A673 (cell line): ENCODE results near the gene GPSM1. TPM values are rescaled to one million over a fixed set of nuclear protein-coding genes. Genes with fewer than 3 reads are reported as not detected.

Experiments used
- BruUV-seq: library from RNA; stranded (reverse); fragments of 400-500 nt; replicated peaks from 2 replicates; lab custom pipeline; 2021; lab: Mats Ljungman, UMichigan
- CTCF ChIA-PET: fragments of 300-600 bp; sonication (Branson Sonifier 250); formaldehyde crosslinking; loops from one replicate; lab custom pipeline; 2022; ENCODE audit warnings: antibody characterized with exemption; lab: Charles Lee
- POLR2A ChIA-PET: fragments of 300-600 bp; sonication (Branson Sonifier 250); formaldehyde crosslinking; loops from one replicate; lab custom pipeline; 2022; ENCODE audit warnings: antibody characterized with exemption; ENCODE audit not compliant: low non-redundant PET; lab: Charles Lee
- DNase-seq: peaks from one replicate; pipeline ENCODE4 v3.0.0-alpha.2; 2015; ENCODE audit warnings: low spot score
- H3K27ac ChIP-seq: fragments of 200-600 bp; sonication (generic); 2 replicates; pipeline ENCODE4 v1.5.1; 2016; ENCODE audit warnings: mixed run types, low read depth, mild to moderate bottlenecking, mixed read lengths, antibody characterized with exemption, low read length; ENCODE audit not compliant: poor library complexity, severe bottlenecking
- H3K27me3 ChIP-seq: fragments of 200-600 bp; sonication (generic); replicated peaks from 2 replicates; pipeline ENCODE4 v1.6.1; 2017; ENCODE audit warnings: mixed run types, low read depth, mild to moderate bottlenecking, mixed read lengths, antibody characterized with exemption, low read length; ENCODE audit not compliant: insufficient read depth, poor library complexity
- H3K36me3 ChIP-seq: fragments of 200-600 bp; sonication (generic); 2 replicates; pipeline ENCODE4 v1.6.1; 2016; ENCODE audit warnings: mixed run types, mild to moderate bottlenecking, mixed read lengths, antibody characterized with exemption, low read length; ENCODE audit not compliant: insufficient read depth, poor library complexity, severe bottlenecking
- H3K4me1 ChIP-seq: fragments of 200-600 bp; sonication (generic); 2 replicates; pipeline ENCODE4 v1.6.1; 2017; ENCODE audit warnings: mixed run types, mild to moderate bottlenecking, mixed read lengths, antibody characterized with exemption, low read length; ENCODE audit not compliant: insufficient read depth, poor library complexity, severe bottlenecking
- H3K4me3 ChIP-seq: fragments of 200-600 bp; sonication (generic); 2 replicates; pipeline ENCODE4 v1.5.1; 2016; ENCODE audit warnings: low read depth, mixed run types, mild to moderate bottlenecking, mixed read lengths, low read length; ENCODE audit not compliant: poor library complexity, severe bottlenecking
- H3K9me3 ChIP-seq: fragments of 200-600 bp; sonication (generic); 2 replicates; pipeline ENCODE4 v1.6.1; 2016; ENCODE audit warnings: mixed run types, low read depth, mild to moderate bottlenecking, mixed read lengths, antibody characterized with exemption, low read length; ENCODE audit not compliant: poor library complexity, severe bottlenecking
- EZH2 ChIP-seq: fragments of 200-600 bp; sonication (generic); IDR thresholded peaks from 2 replicates; pipeline ENCODE4 v1.6.1; 2017; ENCODE audit warnings: borderline replicate concordance, low read depth, mild to moderate bottlenecking, mixed read lengths, antibody characterized with exemption, low read length; ENCODE audit not compliant: poor library complexity, severe bottlenecking
- intact Hi-C: fragments of 100-400 bp; cut with micrococcal nuclease; formaldehyde crosslinking; loops from one replicate; pipeline ENCODE4 v1.10.0; 2022; ENCODE audit not compliant: unreplicated experiment
- total RNA-seq: library from RNA; stranded (reverse); gene quantifications from 2 replicates; pipeline ENCODE4 v1.2.3, GENCODE V29; 2021
- TF ChIP-seq, protein P1 (sequence below): fragments of 300-800, 200-600 bp; sonication (generic); conservative IDR thresholded peaks from 2 replicates; pipeline ENCODE4 v1.5.1; 2017; ENCODE audit warnings: low read depth, mild to moderate bottlenecking, antibody characterized with exemption, low read length, moderate library complexity, mixed read lengths

Gene GPSM1
- total RNA-seq, 1 experiment from 2014 or later, result 36.4 TPM

DNA sequence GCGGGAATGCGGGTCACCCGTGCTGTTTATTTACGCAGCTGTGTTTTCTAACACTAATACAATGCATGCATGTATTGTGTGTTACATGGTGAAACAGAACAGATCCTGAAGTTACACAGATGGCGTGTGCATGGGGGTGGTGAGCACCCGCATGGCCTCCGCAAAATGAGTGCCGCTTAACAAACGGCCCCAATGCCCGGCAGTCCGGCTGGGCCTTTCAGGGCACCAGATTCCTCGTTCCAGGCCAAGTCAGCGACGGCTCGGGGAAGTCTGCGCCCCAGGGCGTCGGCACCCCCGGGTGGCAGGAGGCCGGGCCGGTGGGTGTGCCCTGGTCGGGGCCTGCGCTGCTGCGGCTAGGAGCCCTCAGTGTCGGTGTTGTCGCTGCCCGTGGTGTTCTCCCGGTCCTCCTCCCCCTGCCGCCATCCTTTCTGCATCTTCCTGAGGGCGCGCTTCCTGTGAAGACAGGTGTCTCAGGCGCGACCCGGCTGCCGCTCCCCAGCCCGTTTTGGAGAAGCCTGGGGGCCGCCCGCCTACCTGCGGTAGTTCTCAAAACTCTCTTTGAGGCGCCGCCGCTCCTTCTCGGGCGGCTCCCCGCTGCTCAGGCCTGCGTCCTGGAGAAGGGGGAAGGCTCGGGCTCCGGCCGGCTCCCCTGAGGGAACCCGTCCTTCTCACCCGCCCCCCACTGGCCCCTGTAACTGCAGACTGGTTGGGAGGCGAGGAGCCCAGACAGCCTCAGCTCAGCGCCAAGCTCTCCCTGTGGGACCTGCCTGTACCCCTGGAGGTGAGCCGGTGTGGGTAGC is 36.8 kb downstream of the GPSM1 start:
- intact Hi-C loops, result no loop called here
- ChIA-PET CTCF (interaction anchor here (1.3 kb wide), 1 partner anchor 52 kb away, joined by 3 read pairs; no protein-coding TSS in a partner anchor), POLR2A (no interaction called here)
- no peak for DNase-seq
- H3K9me3 ChIP-seq, result no peaks in the 10 kb centered on the region
- H3K27ac ChIP-seq, result no peak overlapping the region
- peaks cover 5% of the 10 kb centered on the region for H3K4me1 ChIP-seq
- TF ChIP-seq, protein P1, sequence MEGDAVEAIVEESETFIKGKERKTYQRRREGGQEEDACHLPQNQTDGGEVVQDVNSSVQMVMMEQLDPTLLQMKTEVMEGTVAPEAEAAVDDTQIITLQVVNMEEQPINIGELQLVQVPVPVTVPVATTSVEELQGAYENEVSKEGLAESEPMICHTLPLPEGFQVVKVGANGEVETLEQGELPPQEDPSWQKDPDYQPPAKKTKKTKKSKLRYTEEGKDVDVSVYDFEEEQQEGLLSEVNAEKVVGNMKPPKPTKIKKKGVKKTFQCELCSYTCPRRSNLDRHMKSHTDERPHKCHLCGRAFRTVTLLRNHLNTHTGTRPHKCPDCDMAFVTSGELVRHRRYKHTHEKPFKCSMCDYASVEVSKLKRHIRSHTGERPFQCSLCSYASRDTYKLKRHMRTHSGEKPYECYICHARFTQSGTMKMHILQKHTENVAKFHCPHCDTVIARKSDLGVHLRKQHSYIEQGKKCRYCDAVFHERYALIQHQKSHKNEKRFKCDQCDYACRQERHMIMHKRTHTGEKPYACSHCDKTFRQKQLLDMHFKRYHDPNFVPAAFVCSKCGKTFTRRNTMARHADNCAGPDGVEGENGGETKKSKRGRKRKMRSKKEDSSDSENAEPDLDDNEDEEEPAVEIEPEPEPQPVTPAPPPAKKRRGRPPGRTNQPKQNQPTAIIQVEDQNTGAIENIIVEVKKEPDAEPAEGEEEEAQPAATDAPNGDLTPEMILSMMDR, result no peak
- TF ChIP-seq EZH2, result no peak
- TSS peak; percentile 44 for BruUV-seq
- H3K4me3 ChIP-seq, result peak overlapping the region; percentile 97
- H3K27me3 ChIP-seq, result no peaks in the 10 kb centered on the region
- no peaks in the 10 kb centered on the region for H3K36me3 ChIP-seq

DNA sequence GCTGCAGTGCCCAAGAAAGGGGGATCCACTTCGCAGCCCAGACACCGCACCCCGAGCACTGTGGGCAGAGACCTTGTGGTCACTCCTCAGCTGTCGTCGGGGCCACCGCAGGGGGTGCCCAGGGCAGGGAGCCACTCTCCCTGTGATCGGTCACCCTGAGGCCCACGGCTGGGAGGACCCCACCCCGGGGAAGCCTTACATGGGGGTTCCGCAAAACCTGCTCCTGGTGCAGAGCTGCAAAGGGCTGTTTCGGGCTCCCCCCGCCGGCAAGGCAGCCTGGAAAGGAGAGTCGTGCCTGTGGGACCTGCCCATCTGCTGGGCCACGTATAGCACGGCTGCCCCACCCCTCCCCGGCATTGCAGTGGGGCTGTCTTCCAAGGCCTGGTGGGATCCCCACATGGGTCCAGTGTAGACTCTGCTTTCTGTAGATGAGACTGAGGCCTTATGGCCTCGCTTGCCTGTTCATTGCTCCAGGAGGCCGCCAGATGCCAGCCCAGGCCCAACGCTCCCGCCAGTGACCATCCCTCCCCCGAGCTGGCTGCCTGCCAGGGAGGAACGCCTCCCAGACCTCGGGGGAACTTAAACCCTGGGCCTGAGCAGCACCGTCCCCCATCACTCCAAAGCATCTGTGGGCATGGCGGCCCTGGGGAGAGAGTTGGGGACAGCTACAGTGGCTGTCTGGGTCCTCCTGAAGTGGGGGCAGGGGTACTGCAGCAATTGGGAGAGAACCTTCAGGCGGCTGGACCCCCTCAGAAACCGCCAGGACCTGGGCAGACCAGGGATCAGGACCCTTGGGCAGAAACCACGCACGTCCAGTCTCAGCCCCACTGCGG is 37.8 kb downstream of the GPSM1 start:
- H3K9me3 ChIP-seq, result no peaks in the 10 kb centered on the region
- peaks cover 5% of the 10 kb centered on the region for H3K4me1 ChIP-seq
- ChIA-PET CTCF (no interaction called here), POLR2A (no interaction called here)
- H3K4me3 ChIP-seq, result no peak overlapping the region
- no peak for TF ChIP-seq EZH2
- TF ChIP-seq, protein P1, result no peak
- DNase-seq, result no peak
- intact Hi-C loops, result no loop called here
- H3K36me3 ChIP-seq, result no peaks in the 10 kb centered on the region
- H3K27ac ChIP-seq, result no peak overlapping the region
- BruUV-seq, result no TSS peak
- no peaks in the 10 kb centered on the region for H3K27me3 ChIP-seq

DNA sequence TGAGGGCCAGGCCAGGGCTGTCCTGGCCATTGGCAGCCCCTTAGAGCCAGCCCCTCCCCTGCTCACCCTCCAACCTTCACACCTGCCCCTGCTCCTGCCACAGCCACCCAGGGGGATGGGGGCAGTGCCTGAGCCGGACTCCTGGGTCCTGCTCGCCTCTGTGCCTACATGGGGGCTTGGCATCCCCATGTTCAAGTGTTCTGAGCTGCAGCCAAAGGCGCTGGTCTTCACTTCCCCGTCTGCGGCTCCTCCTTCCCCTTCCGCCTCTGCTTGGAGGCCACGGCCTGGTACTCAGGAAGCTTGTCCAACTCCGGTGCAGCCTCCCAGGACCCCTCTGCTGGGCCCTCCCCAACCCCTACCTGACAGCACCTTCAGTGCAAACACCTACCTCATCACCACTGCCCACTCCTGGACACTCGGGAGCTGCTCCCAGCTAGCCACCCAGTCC is 38.5 kb downstream of the GPSM1 start:
- POLR2A ChIA-PET, result interaction anchor here (0.5 kb wide), 1 partner anchor 286 kb away, joined by 12 read pairs; no protein-coding TSS in a partner anchor

More for the DNA sequence above, 38.5 kb downstream of the GPSM1 start:
- no peaks in the 10 kb centered on the region for H3K36me3 ChIP-seq
- H3K4me1 ChIP-seq, result peaks cover 5% of the 10 kb centered on the region
- BruUV-seq, result no TSS peak
- intact Hi-C loops, result no loop called here
- H3K27ac ChIP-seq, result no peak overlapping the region
- TF ChIP-seq, protein P1, result no peak
- TF ChIP-seq EZH2, result no peak
- H3K9me3 ChIP-seq, result no peaks in the 10 kb centered on the region
- CTCF ChIA-PET, result no interaction called here
- no peaks in the 10 kb centered on the region for H3K27me3 ChIP-seq
- H3K4me3 ChIP-seq, result no peak overlapping the region
- DNase-seq, result no peak
